Stimulated activated CD4-positive, alpha-beta T cell treated with anti-CD3 and anti-CD28 coated beads, Interleukin-4, amount 100 ng/mL, for 48 hours (primary cell): ENCODE data around the gene NPR3.

Experiments
- DNase-seq, 2 donors: peaks; one replicate each; pipeline ENCODE4 v3.0.0-alpha.2; 2020; ENCODE audit warnings: low read depth in 2 of 2

Gene NPR3

DNA sequence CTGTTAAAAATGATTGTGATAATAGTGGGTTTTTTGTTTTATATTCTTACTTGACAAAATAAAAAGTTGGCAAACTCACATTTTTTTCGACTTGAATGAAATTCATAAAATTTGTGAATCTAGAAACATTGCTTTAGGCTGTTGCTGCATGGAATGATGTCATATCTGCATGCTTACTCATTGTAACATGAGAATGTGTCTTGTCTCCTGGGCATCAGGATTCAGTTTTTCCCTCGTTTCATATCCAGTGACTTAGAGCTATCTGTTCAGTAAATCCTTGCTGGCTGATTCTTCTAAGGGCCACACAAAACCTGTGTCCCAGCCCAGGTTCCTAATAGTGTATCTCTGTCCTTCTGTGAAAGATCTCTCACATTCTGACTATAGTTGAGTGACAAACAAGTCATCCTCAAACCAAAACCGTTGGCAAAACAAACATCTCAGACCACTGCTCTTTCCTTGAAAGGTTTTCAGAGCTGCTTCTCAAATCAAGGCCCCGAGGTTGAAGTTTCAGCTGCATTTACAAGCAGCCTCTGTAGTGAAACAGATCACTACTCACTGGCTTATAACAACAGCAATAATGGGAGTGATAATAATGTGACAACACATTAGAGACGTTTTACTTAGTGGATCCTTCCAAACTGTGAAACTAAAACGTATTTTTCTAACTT, 95.0 kb downstream of the NPR3 start:
- no peak for DNase-seq

GRCh38 chr5:32808783-32809182, 97.7 kb downstream of the NPR3 start:
- no peak for DNase-seq

DNA sequence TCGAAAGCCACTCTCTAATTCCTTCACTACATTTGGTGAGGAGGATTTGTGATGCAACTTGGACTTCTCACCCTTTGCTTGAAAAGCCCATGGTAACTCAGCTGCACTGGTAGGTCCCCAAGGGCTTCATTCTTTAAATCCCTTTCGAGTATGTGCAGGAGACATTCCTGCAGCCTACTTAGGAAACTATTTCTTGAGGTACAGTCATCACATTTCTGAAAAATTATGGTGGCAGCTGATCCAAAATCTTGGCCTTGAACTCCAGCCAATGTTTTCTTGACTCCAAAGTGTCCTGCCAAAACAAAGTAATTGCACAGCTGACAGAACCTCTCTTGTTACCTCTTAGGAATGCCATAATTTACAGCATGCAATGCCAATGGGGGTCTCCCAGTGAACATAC, 99.7 kb downstream of the NPR3 start:
- DNase-seq, result no peak

DNA sequence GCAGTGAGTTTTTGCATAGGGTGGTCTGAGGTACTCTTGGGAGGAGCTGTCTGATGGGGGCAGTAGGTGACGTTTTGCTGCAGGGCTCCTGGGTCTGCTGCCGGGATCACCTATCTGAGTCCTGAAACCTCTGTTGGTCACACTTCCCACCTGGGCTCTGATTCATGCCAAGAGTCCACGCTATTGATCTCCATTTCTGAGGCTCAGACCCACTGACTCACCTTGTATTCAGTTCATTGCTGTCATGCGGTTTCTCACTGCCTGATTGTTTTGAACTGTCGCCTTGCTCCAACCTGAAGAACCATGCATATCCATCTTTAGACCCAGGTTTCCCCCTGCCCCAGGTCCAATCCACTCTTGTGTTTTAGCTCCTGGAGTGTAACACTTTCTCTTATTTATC, 101.3 kb downstream of the NPR3 start:
- DNase-seq, result no peak

- DNase-seq, result no peak
These were observed 103.0 kb downstream of the NPR3 start for GRCh38 chr5:32814141-32814540.

DNA sequence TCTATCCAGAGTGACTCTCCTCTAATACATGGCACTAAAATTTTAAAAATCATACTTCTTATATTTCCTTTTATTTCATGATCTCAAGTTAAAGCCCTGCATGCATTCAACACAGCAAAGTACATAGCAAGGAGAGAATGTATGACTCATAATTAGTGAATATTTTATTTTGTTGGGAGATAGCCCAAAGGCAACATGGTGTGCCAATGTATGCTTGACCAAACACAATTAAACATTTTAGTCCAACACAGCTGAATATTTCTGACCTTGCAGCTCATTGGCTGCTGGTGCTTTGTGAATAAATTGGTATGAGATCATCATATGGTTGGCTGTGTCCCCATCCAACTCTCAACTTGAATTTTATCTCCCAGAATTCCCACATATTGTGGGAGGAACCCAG, 103.5 kb downstream of the NPR3 start:
- DNase-seq, result no peak

- DNase-seq, result no peak
These were observed 116.9 kb downstream of the NPR3 start for GRCh38 chr5:32827981-32828380.

- DNase-seq, result no peak
These were observed 117.4 kb downstream of the NPR3 start for GRCh38 chr5:32828492-32828891.

DNA sequence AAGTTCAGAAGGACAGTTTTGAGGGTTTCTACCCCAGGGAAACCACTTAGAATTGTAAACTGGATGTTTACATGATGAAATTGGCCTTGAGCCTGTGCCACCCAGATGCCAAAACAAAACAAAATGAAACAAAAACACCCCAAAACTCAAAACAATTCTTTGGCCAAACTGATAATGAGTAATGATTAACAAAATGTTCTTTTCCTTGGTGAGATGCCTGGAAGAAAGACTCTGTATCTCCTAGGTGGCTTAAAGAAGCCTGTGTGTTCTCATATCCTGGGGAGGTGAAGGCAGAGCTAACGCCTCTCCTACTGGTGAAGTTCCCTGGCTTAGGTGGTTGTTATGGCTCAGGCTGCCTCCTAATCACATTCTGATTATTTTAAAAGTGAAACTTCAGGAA, 120.5 kb downstream of the NPR3 start:
- DNase-seq, result no peak

- DNase-seq, result no peak
These were observed 122.0 kb downstream of the NPR3 start for GRCh38 chr5:32833127-32833526.

DNA sequence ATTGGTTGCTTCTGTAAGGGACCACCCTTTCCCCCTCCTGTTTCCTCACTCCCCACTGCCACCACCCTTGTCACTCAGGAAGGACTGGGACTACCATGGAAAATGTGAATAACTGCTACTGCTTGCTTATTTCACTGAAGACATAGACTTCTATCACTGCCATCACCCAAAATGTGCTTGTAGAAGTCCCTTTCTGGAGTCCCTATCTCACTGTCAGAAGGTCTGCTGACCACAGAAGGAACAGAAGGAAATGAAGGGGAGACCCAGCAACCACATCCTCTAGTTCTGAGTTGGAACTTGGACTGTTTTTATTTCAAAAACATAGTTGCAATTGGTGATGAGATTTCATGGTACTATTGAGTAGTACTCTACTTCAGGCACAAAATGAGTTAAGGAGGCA, 122.5 kb downstream of the NPR3 start:
- DNase-seq, result no peak

- no peak for DNase-seq
These were observed 123.1 kb downstream of the NPR3 start for GRCh38 chr5:32834251-32834650.

DNA sequence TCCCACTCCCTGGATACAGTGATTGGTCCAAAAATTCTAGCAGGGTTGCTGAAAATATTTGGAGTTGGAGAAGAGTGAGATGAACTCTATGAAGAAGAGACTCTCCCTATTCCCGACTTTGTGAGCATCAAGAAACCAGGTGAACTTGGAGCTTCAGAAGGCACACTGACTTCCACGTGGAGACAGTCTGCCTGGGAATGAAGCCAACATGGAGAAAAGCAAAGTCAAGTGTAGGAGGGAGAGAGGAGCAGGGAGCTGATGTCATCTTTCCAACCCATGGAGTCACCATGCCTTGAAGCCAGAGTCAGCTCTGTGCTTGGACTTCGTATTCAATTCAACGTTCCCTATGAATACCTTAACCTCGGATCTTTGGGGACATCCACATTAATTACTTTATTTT, 125.1 kb downstream of the NPR3 start:
- no peak for DNase-seq

DNA sequence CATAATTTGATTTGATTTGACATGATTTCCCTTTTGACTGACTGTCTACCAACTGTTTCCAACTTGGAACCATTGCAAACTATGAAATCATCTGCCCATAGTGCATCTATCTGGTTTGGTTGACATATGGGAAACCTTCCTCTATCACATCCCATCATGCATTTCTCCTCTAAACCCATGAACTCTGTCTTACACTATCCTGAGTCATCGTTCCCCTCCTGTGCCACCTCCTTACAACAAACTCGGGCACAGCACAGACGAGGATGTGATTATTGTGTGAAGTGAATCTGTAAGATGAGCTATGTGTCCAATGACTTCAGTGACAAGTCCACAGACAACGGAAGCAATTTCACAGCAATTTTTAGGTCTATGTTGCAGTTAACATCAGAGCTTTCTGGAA, 126.1 kb downstream of the NPR3 start:
- no peak for DNase-seq

- DNase-seq, result no peak
These were observed 128.0 kb downstream of the NPR3 start for GRCh38 chr5:32839106-32839505.

DNA sequence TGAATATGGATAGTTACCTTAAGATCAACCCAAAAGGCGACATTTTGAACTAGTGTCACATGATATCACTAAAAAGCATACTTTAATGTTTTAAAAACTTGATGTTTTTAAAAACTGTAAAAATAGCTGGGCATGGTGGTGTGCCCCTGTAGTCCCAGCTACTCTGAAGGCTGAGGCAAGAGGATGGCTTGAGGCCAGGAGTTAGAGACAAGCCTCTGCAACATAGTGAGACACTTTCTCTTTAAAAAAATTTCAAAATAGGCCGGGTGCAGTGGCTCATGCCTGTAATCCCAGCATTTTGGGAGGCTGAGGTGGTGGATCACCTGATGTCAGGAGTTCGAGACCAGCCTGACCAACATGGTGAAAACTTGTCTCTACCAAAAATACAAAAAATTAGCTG, 129.5 kb downstream of the NPR3 start:
- no peak for DNase-seq
